NCI-H1436 treated with DMSO at 0.1 percent for 48 hours (cell line): ENCODE measurements around the gene TCEANC.
"Not testable (repeated sequence)": the region's sequence is repeated elsewhere in the genome, so short reads cannot be mapped to it uniquely, and the experiment has no call there.

Experiments used
- DNase-seq: peaks from one replicate; lab custom pipeline; 2025; lab: John Stamatoyannopoulos, UW

Gene TCEANC

DNA sequence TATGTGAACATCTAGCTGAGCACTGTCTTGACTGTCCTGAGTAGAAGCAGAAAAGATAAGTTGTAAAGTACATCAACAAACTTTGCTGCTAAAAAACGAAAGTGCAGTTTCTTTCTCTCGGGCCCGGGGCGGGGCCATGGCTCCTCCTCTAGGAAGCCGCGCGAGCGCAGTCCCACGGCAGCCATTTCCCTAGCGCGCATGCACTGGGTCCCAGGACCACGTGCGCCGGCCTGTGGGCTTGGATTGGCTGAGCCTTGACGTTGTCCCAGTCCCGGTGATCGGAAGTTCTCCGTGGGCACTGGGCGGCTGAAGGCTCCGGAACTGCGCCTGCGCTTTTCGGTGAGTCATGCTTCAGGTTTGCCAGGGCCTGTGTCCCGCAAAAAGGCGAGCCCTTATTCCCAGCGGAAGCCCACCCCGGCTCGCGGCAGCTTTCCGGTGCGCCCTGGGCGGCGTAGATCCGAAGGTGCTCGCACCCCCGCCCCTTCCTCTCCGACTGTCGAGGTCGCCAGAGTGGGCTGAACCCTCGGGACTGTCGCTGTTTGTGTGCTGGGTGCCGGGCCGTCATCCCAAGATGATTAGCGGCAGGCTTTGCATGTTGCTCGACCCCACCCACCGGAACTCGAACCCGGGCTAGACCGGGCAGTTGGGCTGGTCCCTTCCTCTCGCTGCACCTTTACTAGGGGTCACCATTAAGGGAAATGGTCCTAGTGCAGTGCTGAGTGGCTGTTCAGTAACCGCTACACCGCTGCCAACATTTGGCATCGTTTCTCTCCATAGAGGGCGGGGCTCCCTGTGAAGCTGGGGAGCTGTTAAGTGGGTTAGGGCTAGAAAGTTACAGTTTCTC lies at the start of gene TCEANC:
Gene TCEANC (plus strand): TSS at position 292 of the 844 bp plus-strand sequence. CDS start 9,368 bp downstream, outside the sequence.
- DNase-seq: peak; percentile 77

DNA sequence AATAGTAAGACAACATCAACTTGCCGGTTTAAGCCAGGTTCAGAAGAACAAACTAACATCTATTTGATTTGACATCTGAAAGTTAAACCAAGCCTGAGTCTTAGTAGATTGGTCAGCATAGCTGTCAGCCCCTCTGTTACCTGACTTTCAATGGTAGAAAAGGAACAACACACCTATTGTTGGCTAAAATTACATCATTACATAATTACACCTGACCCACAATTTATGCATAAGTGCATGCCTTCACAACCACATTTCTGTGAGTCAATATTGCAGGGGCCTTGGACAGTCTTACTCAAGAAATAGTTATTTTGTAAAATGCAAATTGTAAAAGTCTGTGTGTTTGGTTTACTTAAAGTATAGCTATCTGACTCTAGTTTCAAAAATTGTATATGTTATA lies 47.3 kb upstream of the TCEANC start:
- no peak for DNase-seq

DNA sequence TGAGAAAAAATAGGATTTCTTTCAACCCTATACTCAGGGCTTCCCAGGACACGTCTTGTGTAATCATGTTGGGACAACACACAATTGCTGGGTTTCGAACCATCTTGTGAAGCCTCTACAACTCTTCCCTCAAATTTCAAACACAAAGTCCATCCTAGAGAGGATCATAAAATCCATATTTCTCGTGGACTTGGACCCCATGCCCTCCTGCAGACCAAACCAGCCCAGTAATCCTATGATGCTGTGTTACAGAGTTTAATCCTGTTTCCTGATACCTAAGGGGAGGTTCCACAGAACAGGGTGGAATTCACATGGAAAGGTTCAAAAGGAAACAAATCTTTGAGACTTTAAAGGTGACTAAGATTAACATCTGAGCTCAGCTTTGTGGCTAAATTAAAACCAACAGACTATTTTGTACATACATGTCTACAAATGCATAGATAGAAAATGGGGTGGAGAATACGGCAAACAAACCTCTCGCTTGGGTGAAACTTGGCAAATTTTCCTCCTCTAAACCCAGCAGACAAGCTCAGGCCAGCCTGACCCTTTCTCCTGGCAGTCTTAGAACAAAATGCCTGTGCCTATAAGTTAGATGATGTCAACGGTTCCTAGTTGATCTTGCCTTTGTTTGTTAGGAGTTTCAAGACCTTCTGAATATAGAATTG lies 45.5 kb upstream of the TCEANC start:
- DNase-seq: no peak

GRCh38 chrX:13607996-13608365 lies 45.0 kb upstream of the TCEANC start:
- DNase-seq: no peak

- no peak for DNase-seq
Observed at GRCh38 chrX:13614154-13614553, 38.8 kb upstream of the TCEANC start.

GRCh38 chrX:13620207-13620606 lies 32.7 kb upstream of the TCEANC start:
- no peak for DNase-seq

GRCh38 chrX:13622401-13622964 lies 30.5 kb upstream of the TCEANC start:
- no peak for DNase-seq

GRCh38 chrX:13627306-13627705 lies 25.6 kb upstream of the TCEANC start:
- DNase-seq: no peak

- not testable (repeated sequence) for DNase-seq
Observed at GRCh38 chrX:13637224-13637623, 15.7 kb upstream of the TCEANC start.

DNA sequence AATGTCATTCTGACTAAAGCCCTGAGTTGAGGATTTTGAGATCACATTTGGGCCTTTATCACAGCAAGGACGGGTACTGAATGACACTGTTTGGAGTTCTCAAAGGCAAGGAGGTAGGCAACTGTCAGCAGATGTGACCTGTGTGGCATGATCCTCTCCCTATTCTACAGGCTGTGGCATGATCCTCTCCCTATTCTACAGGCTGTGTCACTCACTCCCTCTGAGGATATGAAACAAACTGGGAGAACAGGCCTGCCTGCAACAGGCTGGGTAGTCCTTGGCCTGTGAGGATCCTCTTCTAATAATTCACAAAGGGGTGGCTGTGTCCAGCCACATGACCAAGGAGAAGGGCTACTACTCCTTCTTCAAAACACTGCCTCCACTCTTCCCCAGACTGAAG lies 14.9 kb upstream of the TCEANC start:
- DNase-seq: no peak

DNA sequence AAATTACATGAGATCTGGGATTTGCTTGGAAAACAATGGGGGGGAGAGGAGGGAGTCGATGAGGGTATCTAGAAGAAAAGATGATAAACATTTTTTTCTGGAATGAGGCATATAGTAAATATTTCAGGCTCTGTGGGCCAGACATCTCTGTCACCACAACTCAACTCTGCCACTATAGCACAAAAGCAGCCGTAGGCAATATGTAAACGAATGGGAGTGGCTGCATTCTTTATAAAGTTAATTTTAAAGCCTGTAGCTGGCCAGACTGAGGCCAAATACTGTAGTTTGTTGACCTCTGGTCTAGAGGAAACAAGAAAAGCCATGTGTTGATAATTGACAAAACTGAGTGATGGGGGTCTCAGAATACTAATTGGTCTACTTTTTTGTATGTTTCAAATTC lies 14.1 kb upstream of the TCEANC start:
- DNase-seq: no peak

DNA sequence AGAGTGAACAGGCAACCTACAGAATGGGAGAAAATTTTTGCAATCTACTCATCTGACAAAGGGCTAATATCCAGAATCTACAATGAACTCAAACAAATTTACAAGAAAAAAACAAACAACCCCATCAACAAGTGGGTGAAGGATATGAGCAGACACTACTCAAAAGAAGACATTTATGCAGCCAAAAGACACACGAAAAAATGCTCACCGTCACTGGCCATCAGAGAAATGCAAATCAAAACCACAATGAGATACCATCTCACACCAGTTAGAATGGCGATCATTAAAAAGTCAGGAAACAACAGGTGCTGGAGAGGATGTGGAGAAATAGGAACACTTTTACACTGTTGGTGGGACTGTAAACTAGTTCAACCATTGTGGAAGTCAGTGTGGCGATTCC lies 11.3 kb upstream of the TCEANC start:
- not testable (repeated sequence) for DNase-seq

- DNase-seq: no peak
Observed at GRCh38 chrX:13645464-13646153, 7.3 kb upstream of the TCEANC start.

DNA sequence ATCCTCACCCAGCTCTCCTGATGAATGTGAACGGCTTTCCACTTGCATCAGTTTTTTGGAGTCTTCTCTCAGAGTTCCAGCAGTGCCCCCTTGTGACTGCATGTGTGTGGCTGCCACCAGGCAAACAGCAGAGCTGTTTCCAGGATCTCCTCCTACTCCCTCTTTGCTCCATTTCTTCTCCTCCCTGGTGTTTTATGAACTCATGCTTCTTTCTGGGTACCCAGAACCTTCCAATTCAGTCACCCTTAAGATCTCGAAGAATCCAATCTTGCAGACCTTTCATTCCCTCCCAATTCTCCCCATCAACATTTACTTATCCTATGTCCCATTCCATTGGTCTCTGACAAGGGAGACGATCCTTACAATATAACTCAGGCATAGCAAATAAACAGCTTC lies 6.8 kb upstream of the TCEANC start:
- DNase-seq: no peak

DNA sequence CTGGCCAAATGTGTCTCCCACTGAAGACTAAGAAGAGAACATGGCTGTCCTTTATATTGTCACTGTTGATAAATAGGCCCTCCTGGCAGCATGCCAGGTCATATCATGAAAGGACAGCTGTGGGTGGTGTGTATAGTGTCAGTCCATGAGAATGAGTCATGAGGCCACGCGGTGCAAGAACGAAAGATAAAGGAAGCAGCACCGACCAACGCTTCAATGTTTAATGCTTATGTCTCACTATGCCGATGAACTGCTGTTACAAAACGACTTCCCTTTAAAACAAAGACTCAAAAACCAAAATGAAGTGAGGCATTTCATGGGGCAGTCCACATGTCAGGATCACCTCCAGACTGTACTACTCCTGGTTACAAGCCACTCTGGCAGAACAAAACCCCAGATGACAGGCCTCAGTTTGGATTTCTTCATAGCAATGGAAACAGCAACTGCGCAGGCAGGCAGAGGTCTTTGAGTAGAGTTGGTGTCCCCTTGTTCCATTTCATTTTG lies 5.2 kb upstream of the TCEANC start:
- no peak for DNase-seq

GRCh38 chrX:13648336-13648735 lies 4.6 kb upstream of the TCEANC start:
- not testable (repeated sequence) for DNase-seq

- DNase-seq: no peak
Observed at GRCh38 chrX:13649838-13650237, 3.1 kb upstream of the TCEANC start.

GRCh38 chrX:13650318-13650717 lies 2.6 kb upstream of the TCEANC start:
- no peak for DNase-seq

DNA sequence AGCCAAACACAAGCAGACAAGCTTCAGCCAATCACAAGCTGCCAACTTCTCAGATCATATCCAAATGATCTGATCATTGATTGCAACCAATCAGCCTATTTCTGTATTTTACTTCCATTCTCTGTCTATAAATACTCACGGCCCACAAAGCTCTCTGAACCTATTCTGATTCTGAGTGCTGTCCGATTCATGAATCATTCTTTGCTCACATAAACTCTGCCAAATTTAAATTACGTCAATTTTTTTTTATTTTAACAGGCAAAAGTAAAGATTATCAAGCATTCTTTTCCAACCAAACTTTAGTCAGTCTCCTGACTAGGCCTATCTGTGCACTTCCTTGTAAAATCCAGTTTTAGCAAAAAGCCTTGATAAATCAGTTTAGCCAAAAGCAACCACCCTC lies 1.8 kb upstream of the TCEANC start:
- no peak for DNase-seq

- no peak for DNase-seq
Observed at GRCh38 chrX:13652287-13652793, 601 bp upstream of the TCEANC start.

GRCh38 chrX:13654116-13654515 lies 1.2 kb downstream of the TCEANC start:
- DNase-seq: no peak

DNA sequence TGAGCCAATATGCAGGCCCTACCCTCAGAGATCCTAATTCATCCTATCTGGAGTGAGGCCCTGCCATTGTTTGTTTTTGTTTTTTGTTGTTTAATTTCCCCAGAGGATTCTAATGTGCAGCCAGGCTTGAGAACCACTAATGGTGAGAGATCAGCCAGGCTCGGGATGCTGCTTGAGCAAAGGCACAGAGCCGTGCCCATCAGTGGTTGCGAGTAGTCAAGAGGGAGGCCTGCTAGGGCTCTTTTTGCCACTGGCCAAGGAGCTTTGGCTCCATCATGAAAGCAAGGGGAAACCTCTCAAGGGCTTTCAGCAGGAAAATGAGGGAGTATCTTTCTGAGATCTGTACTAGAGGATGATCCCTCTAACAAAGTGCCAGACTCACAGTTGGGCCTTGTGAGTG lies 2.7 kb downstream of the TCEANC start:
- DNase-seq: no peak
